ENCODE measurements around the gene INTS11.

Gene INTS11

GRCh38 chr1:1291548-1292441 lies 32.7 kb downstream of the INTS11 start:
- in situ Hi-C loops (cut with MboI; ENCODE audit: low pct_unique_long_range_greater_than_20kb, low sequenced_read_pairs, unreplicated experiment), result no loop called here
- DNase-seq (ENCODE audit: low spot score), result peak; percentile 89
- TF ChIP-seq, protein P1, sequence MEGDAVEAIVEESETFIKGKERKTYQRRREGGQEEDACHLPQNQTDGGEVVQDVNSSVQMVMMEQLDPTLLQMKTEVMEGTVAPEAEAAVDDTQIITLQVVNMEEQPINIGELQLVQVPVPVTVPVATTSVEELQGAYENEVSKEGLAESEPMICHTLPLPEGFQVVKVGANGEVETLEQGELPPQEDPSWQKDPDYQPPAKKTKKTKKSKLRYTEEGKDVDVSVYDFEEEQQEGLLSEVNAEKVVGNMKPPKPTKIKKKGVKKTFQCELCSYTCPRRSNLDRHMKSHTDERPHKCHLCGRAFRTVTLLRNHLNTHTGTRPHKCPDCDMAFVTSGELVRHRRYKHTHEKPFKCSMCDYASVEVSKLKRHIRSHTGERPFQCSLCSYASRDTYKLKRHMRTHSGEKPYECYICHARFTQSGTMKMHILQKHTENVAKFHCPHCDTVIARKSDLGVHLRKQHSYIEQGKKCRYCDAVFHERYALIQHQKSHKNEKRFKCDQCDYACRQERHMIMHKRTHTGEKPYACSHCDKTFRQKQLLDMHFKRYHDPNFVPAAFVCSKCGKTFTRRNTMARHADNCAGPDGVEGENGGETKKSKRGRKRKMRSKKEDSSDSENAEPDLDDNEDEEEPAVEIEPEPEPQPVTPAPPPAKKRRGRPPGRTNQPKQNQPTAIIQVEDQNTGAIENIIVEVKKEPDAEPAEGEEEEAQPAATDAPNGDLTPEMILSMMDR (IDR thresholded peaks at IDR 0.05; ENCODE audit: extremely low read depth, insufficient read depth, missing control alignments), result peak; percentile 85

GRCh38 chr1:1291023-1291528 lies 33.4 kb downstream of the INTS11 start:
- no peak for DNase-seq (ENCODE audit: low spot score)
- in situ Hi-C loops (cut with MboI; ENCODE audit: low pct_unique_long_range_greater_than_20kb, low sequenced_read_pairs, unreplicated experiment), result no loop called here
- TF ChIP-seq, protein P1 (IDR thresholded peaks at IDR 0.05; ENCODE audit: extremely low read depth, insufficient read depth, missing control alignments), result no peak

DNA sequence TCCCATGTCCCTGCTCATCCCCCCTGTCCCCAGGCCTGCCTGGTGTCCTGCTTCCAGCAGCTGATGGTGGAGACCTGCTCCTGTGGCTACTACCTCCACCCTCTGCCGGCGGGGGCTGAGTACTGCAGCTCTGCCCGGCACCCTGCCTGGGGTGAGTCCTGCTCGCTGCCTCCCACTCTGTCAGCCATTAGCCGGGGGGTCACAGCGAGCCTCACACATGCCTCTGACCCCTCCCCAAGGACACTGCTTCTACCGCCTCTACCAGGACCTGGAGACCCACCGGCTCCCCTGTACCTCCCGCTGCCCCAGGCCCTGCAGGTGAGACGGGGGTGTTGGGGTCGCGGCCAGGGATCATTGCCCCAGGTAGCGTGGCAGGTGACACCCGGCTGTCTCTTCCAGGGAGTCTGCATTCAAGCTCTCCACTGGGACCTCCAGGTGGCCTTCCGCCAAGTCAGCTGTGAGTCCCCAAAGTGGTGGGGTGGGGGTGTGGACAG lies 34.2 kb downstream of the INTS11 start:
- in situ Hi-C loops (cut with MboI; ENCODE audit: low pct_unique_long_range_greater_than_20kb, low sequenced_read_pairs, unreplicated experiment), result no loop called here
- TF ChIP-seq, protein P1 (IDR thresholded peaks at IDR 0.05; ENCODE audit: extremely low read depth, insufficient read depth, missing control alignments), result peak; percentile 53
- peak; percentile 76 for DNase-seq (ENCODE audit: low spot score)

- DNase-seq (ENCODE audit: low spot score), result no peak
- TF ChIP-seq, protein P1 (IDR thresholded peaks at IDR 0.05; ENCODE audit: extremely low read depth, insufficient read depth, missing control alignments), result no peak
- in situ Hi-C loops (cut with MboI; ENCODE audit: low pct_unique_long_range_greater_than_20kb, low sequenced_read_pairs, unreplicated experiment), result no loop called here
Observed at GRCh38 chr1:1287288-1288110, 37.0 kb downstream of the INTS11 start.

GRCh38 chr1:1286313-1287261 lies 37.9 kb downstream of the INTS11 start:
- in situ Hi-C loops (cut with MboI; ENCODE audit: low pct_unique_long_range_greater_than_20kb, low sequenced_read_pairs, unreplicated experiment), result no loop called here
- TF ChIP-seq, protein P1 (IDR thresholded peaks at IDR 0.05; ENCODE audit: extremely low read depth, insufficient read depth, missing control alignments), result no peak
- no peak for DNase-seq (ENCODE audit: low spot score)

Measured in GM13977 (cell line).